ENCODE results near the gene HFE. TPM values are rescaled to one million over a fixed set of nuclear protein-coding genes. Genes with fewer than 3 reads are reported as not detected.

HFE gene
- total RNA-seq, 2 experiments from 2014 or later, result 1.1 to 1.4 TPM

DNA sequence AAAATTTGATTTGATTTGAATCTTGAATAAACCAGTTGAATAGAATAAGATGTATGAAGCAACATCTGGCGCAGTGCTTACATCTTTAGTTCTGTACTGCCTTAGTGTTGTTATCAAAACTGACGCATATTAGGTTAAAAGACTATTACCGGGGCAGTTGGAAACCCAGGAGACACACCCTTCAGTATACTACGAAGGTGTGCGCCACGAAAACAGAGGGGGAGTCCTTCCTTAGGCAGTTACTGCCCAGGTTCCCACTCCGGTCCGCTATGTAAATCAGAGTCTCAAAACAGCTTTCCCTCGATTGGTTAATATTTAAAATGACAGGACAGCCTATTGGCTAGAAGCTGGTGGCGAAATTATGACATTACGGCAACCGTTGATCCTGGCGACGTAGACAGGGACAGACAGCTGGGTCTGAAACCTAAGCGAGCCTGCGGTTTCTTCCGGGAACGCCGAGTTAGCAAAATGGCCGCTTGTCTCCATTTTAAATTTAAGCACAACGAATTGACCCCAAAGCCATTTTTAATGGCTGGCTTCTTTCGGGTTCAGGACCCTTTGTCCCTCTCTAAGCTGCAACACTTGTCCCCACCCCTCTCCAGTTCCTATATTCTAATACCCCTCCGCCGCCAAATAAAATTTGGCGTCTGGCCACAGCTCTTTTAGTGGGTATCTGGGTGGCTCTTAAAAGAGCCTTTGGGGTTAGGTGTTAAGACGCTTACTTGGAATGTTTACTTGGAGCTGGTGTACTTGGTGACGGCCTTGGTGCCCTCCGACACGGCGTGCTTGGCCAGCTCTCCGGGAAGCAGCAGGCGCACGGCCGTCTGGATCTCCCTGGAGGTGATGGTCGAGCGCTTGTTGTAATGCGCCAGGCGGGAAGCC lies 35.8 kb downstream of the HFE start:
- POLR2A ChIA-PET, result interaction anchor here (0.6 to 7.0 kb wide), 42 partner anchors 8 to 1767 kb away, joined by 3 to 542 read pairs (median 8); partner anchors contain the start of gene HFE
- CTCF ChIA-PET, result interaction anchor here (0.6 to 2.2 kb wide), 13 partner anchors 9 to 1349 kb away, joined by 3 to 22 read pairs (median 4); a partner anchor contains a TSS
- intact Hi-C loops (cut with DNase I, micrococcal nuclease), result loop anchor here (1.0 to 5.0 kb wide), 16 partner anchors 19 to 1699 kb away; a partner anchor contains a TSS
- peaks cover 3% of the 10 kb centered on the region for H3K27me3 Mint-ChIP-seq
- H3K4me1 Mint-ChIP-seq, result peaks cover 34% of the 10 kb centered on the region
- DNase-seq (peak; percentile 95), ATAC-seq (peak; percentile 57)
- peaks cover 37% of the 10 kb centered on the region for H3K36me3 Mint-ChIP-seq (ENCODE audit: low read depth)
- H3K27ac Mint-ChIP-seq, result peak overlapping the region; percentile 100
- no peaks in the 10 kb centered on the region for H3K9me3 Mint-ChIP-seq (ENCODE audit: low read depth)
- H3K4me3 Mint-ChIP-seq, result peak overlapping the region; percentile 82

DNA sequence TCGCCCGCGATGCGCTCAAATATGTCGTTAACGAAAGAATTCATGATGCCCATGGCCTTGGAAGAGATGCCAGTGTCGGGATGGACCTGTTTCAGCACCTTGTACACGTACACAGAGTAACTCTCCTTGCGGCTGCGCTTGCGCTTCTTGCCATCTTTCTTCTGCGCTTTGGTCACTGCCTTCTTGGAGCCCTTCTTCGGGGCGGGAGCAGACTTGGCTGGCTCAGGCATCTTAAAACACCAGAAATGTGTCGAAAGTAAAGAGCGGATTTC lies 36.4 kb downstream of the HFE start:
- peaks cover 37% of the 10 kb centered on the region for H3K36me3 Mint-ChIP-seq (ENCODE audit: low read depth)
- peak; percentile 90 for DNase-seq
- no peak for ATAC-seq
- ChIA-PET POLR2A (interaction anchor here (0.6 to 7.0 kb wide), 46 partner anchors 9 to 1767 kb away, joined by 3 to 542 read pairs (median 6); partner anchors contain the start of gene HFE), CTCF (interaction anchor here (0.6 to 2.2 kb wide), 12 partner anchors 20 to 1349 kb away, joined by 3 to 22 read pairs (median 5); a partner anchor contains a TSS)
- peak overlapping the region; percentile 100 for H3K27ac Mint-ChIP-seq
- peak overlapping the region; percentile 82 for H3K4me3 Mint-ChIP-seq
- intact Hi-C loops (cut with DNase I, micrococcal nuclease), result loop anchor here (1.0 to 5.0 kb wide), 16 partner anchors 19 to 1699 kb away; a partner anchor contains a TSS
- H3K4me1 Mint-ChIP-seq, result peaks cover 40% of the 10 kb centered on the region
- H3K27me3 Mint-ChIP-seq, result peaks cover 3% of the 10 kb centered on the region
- no peaks in the 10 kb centered on the region for H3K9me3 Mint-ChIP-seq (ENCODE audit: low read depth)

DNA sequence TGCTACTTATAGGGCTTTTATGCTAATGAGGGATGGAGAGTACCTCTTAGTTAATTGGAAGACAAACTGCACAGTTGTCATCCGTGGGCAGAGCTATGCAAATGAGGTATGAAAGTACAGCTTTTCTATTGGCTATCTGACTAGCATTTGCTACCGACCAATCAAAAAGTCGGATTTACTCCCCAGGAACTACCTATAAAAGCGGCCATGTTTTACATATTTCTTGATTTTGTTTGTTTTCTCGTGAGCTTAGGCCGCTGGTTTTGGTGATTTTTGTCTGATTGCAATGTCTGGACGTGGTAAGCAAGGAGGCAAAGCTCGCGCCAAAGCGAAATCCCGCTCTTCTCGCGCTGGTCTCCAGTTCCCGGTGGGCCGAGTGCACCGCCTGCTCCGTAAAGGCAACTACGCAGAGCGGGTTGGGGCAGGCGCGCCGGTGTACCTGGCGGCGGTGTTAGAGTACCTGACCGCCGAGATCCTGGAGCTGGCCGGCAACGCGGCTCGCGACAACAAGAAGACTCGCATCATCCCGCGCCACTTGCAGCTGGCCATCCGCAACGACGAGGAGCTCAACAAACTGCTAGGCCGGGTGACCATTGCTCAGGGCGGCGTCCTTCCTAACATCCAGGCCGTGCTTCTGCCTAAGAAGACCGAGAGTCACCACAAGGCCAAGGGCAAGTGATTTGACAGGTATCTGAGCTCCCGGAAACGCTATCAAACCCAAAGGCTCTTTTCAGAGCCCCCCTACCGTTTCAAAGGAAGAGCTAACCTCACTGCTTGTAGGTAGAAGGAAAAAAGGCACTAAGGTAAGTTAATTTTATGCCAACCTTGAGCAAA lies 36.9 kb downstream of the HFE start:
- ATAC-seq, result peak; percentile 74
- Mint-ChIP-seq H3K4me1 (peaks cover 41% of the 10 kb centered on the region), H3K9me3 (ENCODE audit: low read depth) (no peaks in the 10 kb centered on the region), H3K27ac (peak overlapping the region; percentile 100), H3K4me3 (peak overlapping the region; percentile 82), H3K36me3 (ENCODE audit: low read depth) (peaks cover 37% of the 10 kb centered on the region), H3K27me3 (peaks cover 3% of the 10 kb centered on the region)
- CTCF ChIA-PET, result interaction anchor here (0.6 to 2.2 kb wide), 15 partner anchors 12 to 1348 kb away, joined by 3 to 22 read pairs (median 4); a partner anchor contains a TSS
- DNase-seq, result peak; percentile 85
- POLR2A ChIA-PET, result interaction anchor here (0.6 to 7.0 kb wide), 47 partner anchors 9 to 1766 kb away, joined by 3 to 542 read pairs (median 6); a partner anchor contains a TSS
- intact Hi-C loops (cut with DNase I, micrococcal nuclease), result loop anchor here (1.0 to 5.0 kb wide), 18 partner anchors 20 to 1698 kb away; a partner anchor contains a TSS

DNA sequence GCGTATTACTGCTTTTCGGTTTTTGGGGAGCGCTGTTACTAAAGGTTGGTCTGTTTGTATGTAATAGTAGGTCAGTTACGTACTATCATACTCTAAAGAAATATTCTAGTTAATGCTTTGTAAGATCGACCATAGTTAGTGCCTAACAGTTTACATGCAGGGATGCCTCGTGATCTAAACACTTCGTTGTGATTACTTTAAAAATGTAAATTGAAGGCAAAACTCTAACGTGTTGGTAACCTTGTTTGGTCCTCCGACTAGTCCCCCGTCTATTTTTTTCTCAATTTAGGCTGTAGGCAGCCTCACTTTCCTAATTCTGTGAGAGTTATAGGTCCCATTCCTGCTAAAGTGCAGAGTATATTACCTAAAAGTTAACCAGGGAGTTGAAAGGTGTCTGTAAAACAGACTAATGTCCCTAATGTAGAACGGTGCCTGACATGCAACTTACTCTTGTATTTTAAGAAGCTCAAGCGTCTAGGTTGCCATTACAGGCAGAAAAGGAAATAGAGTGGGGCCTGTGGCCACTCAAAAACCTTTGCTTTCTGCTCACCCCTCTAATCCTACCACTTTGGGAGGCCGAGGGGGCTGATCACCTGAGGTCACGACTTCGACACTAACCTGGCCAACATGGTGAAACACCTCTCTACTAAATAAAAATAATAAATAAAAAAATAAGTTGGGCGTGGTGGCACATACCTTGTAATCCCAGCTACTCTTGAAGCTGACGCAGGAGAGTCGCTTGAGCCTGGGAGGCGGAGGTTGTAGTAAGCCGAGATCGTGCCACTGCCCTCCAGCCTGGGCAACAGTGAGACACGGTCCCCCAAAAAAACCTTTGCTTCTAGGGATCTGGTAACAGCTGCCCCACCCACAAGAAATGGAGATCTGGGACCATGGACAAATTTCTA lies 37.8 kb downstream of the HFE start:
- POLR2A ChIA-PET, result interaction anchor here (0.6 to 7.0 kb wide), 29 partner anchors 8 to 1741 kb away, joined by 3 to 542 read pairs (median 21); a partner anchor contains a TSS
- CTCF ChIA-PET, result interaction anchor here (0.7 to 2.3 kb wide), 10 partner anchors 11 to 202 kb away, joined by 3 to 22 read pairs (median 6); a partner anchor contains a TSS
- Mint-ChIP-seq H3K27me3 (peaks cover 3% of the 10 kb centered on the region), H3K36me3 (ENCODE audit: low read depth) (peaks cover 39% of the 10 kb centered on the region), H3K27ac (peak overlapping the region; percentile 100), H3K4me3 (peak overlapping the region; percentile 82), H3K4me1 (peaks cover 47% of the 10 kb centered on the region), H3K9me3 (ENCODE audit: low read depth) (no peaks in the 10 kb centered on the region)
- ATAC-seq, result no peak
- peak; percentile 53 for DNase-seq
- intact Hi-C loops (cut with DNase I, micrococcal nuclease), result loop anchor here (1.0 to 5.0 kb wide), 10 partner anchors 32 to 1697 kb away; a partner anchor contains a TSS

DNA sequence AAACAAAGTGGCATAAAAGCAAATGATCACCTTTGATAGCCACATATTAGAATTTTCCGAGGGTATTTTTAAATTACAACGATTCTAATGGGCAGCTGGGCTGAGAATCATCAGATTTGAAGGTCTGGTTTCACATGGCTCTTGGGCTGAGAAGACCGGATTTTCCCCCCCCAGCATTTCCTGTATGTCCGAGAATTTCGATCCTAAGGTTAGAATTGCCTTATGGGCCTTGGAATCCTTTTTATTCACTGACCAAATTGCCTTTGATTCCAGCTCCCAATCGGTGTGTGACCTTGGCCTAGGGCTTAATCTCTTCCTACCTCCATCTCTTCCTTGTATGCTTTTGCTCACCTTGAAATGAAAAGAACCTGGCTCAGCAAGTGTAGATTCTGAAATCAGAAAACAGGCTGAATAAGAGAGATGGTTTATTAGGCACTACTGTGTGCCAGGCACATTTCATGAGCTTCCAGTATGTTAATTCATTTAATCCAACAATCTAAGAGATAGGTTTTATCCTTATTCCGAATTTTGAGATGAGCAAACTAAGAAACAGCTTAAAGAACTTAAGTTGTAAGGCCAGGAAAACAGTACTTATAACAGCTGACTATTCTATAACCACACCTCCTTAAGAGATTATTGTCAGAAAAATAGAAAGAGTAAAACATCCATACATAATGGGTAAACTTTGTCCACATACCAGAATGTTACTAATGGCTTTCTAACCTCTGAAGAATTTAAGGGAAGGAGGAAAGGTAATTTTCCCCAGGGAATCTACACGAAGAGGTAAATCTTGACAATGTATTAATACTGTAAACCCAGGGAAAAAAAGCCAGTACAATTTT lies 39.4 kb downstream of the HFE start:
- no peaks in the 10 kb centered on the region for H3K9me3 Mint-ChIP-seq (ENCODE audit: low read depth)
- peak overlapping the region; percentile 82 for H3K4me3 Mint-ChIP-seq
- H3K27ac Mint-ChIP-seq, result peak overlapping the region; percentile 100
- DNase-seq, result no peak
- H3K27me3 Mint-ChIP-seq, result peaks cover 3% of the 10 kb centered on the region
- intact Hi-C loops (cut with DNase I, micrococcal nuclease), result no loop called here
- CTCF ChIA-PET, result interaction anchor here (2.1 to 2.3 kb wide), 2 partner anchors 9 to 29 kb away, joined by 13 to 14 read pairs; a partner anchor contains a TSS
- POLR2A ChIA-PET, result interaction anchor here (0.6 to 7.0 kb wide), 14 partner anchors 22 to 174 kb away, joined by 3 to 542 read pairs (median 6); a partner anchor contains a TSS
- ATAC-seq, result no peak
- peaks cover 40% of the 10 kb centered on the region for H3K36me3 Mint-ChIP-seq (ENCODE audit: low read depth)
- peaks cover 44% of the 10 kb centered on the region for H3K4me1 Mint-ChIP-seq

DNA sequence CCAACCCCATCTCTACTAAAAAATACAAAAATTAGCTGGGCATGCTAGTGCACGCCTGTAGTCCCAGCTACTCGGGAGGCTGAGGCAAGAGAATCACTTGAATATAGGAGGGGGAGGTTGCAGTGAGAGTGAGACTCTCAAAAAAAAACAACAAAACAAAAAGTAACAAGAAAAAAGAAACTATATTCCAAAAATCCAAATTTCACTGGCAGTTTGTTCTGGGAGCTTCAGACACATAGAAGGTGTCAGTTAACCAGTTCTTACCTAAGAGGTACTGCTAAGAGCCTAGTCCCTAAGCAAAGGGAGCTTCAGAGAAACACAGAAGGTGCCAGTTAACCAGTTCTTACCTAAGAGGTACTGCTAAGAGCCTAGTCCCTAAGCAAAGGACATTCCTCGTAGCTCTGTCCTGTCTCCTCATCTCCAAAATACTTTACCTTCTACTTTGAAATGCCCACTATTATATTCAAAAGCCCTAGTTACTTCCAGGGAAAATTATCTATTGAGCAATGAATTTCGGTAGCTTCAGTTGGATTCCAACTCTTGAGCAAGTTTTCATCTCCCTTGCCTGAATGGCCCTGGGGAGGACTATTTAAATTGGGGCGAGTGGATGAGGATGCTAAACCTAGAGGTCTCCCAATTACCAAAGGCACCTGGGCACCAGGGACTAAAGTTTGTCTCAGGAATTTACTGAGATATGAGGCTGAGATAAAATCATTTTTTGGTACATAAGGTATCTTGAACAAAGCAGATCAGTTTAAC lies 41.0 kb downstream of the HFE start:
- Mint-ChIP-seq H3K4me3 (peak overlapping the region; percentile 82), H3K36me3 (ENCODE audit: low read depth) (peaks cover 40% of the 10 kb centered on the region), H3K9me3 (ENCODE audit: low read depth) (no peaks in the 10 kb centered on the region), H3K4me1 (peaks cover 45% of the 10 kb centered on the region), H3K27me3 (peaks cover 3% of the 10 kb centered on the region), H3K27ac (peak overlapping the region; percentile 69)
- no peak for DNase-seq
- ChIA-PET POLR2A (interaction anchor here (0.5 to 7.0 kb wide), 7 partner anchors 20 to 108 kb away, joined by 4 to 542 read pairs (median 5); a partner anchor contains a TSS), CTCF (interaction anchor here (0.6 kb wide), 1 partner anchor 61 kb away, joined by 4 read pairs; a partner anchor contains a TSS)
- ATAC-seq, result no peak
- intact Hi-C loops (cut with DNase I, micrococcal nuclease), result loop anchor here in 1 of 2 experiments (2.0 kb wide), 1 partner anchor 19 kb away; no protein-coding TSS in a partner anchor

DNA sequence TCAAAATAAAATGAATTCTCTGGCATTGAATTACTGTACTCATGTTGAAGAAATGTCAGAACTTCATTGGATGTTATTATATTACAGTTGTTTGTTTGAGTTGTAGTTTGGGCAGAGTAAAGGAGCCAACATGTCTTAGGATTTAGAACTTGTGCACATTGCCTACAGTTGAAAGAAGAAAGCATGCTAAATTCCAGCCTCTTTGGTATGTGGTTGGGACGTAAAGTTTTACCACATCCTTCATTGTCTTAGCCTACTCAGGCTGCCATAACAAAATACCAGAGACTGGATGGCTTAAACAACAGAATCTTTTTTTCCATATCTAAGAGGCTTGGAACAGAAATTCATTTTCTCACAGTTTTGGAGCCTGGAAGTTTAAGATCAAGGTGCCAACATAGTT lies 42.4 kb downstream of the HFE start:
- H3K27me3 Mint-ChIP-seq, result no peaks in the 10 kb centered on the region
- CTCF ChIA-PET, result no interaction called here
- no peaks in the 10 kb centered on the region for H3K9me3 Mint-ChIP-seq (ENCODE audit: low read depth)
- ATAC-seq (no peak), DNase-seq (no peak)
- no peak overlapping the region for H3K4me3 Mint-ChIP-seq
- peaks cover 46% of the 10 kb centered on the region for H3K4me1 Mint-ChIP-seq
- intact Hi-C loops (cut with DNase I, micrococcal nuclease), result loop anchor here in 1 of 2 experiments (2.0 kb wide), 1 partner anchor 17 kb away; no protein-coding TSS in a partner anchor
- peaks cover 29% of the 10 kb centered on the region for H3K36me3 Mint-ChIP-seq (ENCODE audit: low read depth)
- POLR2A ChIA-PET, result no interaction called here
- no peak overlapping the region for H3K27ac Mint-ChIP-seq

DNA sequence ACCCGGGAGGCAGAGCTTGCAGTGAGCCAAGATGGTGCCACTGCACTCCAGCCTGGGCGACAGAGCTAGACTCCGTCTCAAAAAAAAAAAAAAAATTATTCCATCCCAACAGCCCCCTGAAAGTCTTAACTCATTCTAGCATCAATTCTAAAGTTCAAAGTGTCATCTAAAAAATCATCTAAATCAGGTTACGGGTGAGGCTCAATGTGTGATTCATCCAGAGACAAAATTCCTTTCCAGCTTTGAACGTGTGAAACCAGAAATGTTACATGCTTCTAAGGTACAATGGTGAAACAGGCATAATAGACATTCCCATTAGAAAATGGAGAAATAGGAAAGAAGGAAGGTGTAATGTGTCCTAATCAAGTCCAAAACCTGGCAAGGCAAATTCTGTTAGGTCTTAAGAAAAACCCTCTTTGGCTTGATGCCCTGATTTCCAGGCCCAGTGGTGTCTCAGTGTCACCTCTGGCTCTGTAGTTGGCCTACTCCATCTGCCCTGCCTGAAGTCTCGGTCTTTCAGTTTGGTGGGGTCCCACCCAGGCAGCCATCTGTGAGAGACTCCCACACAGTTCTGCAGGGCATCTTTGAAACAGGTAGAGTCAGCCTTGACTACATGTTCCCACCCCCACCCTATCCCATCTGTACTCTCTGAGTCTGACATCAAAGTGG lies 43.5 kb downstream of the HFE start:
- ChIA-PET CTCF (interaction anchor here (0.7 kb wide), 1 partner anchor 757 kb away, joined by 4 read pairs; no protein-coding TSS in a partner anchor), POLR2A (interaction anchor here (0.7 kb wide), 1 partner anchor 1008 kb away, joined by 7 read pairs; no protein-coding TSS in a partner anchor)
- intact Hi-C loops (cut with DNase I, micrococcal nuclease), result no loop called here
- ATAC-seq (no peak), DNase-seq (no peak)
- no peak overlapping the region for H3K27ac Mint-ChIP-seq
- H3K36me3 Mint-ChIP-seq (ENCODE audit: low read depth), result peaks cover 22% of the 10 kb centered on the region
- H3K27me3 Mint-ChIP-seq, result no peaks in the 10 kb centered on the region
- no peaks in the 10 kb centered on the region for H3K9me3 Mint-ChIP-seq (ENCODE audit: low read depth)
- H3K4me3 Mint-ChIP-seq, result no peak overlapping the region
- peaks cover 46% of the 10 kb centered on the region for H3K4me1 Mint-ChIP-seq

DNA sequence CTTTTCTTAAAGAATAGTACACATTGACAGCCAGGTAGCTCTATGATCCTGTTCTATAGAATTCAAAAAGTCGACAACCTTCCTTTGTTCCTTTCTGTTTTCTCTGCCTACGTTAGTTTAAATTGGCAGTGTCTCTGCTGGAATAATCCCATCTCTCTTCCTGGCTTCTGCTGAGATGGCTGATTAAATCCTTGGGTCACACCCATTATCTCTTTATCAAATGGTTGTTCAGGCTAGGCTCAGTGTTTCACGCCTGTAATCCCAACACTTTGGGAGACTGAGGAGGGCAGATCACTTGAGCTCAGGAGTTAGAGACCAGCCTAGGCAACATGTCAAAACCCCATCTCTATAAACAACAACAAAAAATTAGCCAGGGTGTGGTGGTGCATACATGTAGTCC lies 44.4 kb downstream of the HFE start:
- CTCF ChIA-PET, result no interaction called here
- H3K4me3 Mint-ChIP-seq, result no peak overlapping the region

More for the DNA sequence above, 44.4 kb downstream of the HFE start:
- ATAC-seq (no peak), DNase-seq (no peak)
- no peaks in the 10 kb centered on the region for H3K27me3 Mint-ChIP-seq
- intact Hi-C loops (cut with DNase I, micrococcal nuclease), result no loop called here
- no peaks in the 10 kb centered on the region for H3K9me3 Mint-ChIP-seq (ENCODE audit: low read depth)
- POLR2A ChIA-PET, result no interaction called here
- no peak overlapping the region for H3K27ac Mint-ChIP-seq
- H3K36me3 Mint-ChIP-seq (ENCODE audit: low read depth), result peaks cover 17% of the 10 kb centered on the region
- H3K4me1 Mint-ChIP-seq, result peaks cover 49% of the 10 kb centered on the region

Measured in activated CD4-positive, alpha-beta T cell treated with anti-CD3 and anti-CD28 coated beads for 36 hours (primary cell).